Measurements from ENCODE around the gene CMTM8.
"Not testable (repeated sequence)": the region's sequence is repeated elsewhere in the genome, so short reads cannot be mapped to it uniquely, and the experiment has no call there.

The CMTM8 gene

DNA sequence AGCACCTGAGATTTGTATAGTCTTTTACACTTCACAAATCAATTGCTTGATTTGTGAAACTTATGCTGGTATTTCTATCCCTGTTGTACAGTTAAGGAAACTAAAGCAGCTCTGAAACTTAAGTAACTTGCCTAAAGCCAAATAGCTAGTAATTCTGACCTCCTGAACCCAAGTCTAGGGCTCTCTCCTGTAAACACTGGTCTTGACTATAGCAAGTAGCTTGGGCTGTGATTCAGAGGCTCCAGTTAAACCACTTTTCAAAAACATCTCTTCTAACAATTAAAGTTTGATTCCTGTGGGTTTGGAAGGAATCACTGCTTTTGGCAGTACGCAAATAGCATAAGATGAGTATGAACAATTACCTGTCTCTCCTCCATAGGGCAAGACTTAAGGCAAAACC is 18.5 kb upstream of the CMTM8 start:
- H3K36me3 Mint-ChIP-seq (ENCODE audit: low read depth), result no peaks in the 10 kb centered on the region

DNA sequence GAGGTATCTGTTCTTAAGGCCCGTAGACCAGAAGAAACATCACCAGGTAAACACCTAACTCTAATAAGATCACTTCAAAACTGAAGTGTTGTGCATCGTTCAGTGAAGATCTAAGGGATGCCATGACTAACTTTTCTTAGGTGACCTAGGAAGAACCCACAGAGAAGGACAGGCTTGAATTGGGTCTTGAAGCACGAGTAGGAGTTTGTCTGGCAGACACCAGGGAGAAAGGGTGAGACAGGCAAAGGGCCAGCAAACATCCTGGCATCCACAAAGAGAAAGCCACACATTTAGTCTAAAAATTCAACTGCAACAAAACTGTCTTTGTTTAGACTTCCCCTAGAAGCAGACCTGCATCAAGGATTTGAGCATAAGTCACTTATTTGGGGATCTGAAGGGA is 15.5 kb upstream of the CMTM8 start:
- Mint-ChIP-seq H3K27ac (no peak overlapping the region), H3K9me3 (peaks cover 37% of the 10 kb centered on the region), H3K4me1 (no peaks in the 10 kb centered on the region), H3K36me3 (ENCODE audit: low read depth) (no peaks in the 10 kb centered on the region), H3K27me3 (ENCODE audit: low read depth, poor library complexity) (peaks cover 11% of the 10 kb centered on the region), H3K4me3 (no peak overlapping the region)
- no peak for DNase-seq
- TF ChIP-seq, protein P1, sequence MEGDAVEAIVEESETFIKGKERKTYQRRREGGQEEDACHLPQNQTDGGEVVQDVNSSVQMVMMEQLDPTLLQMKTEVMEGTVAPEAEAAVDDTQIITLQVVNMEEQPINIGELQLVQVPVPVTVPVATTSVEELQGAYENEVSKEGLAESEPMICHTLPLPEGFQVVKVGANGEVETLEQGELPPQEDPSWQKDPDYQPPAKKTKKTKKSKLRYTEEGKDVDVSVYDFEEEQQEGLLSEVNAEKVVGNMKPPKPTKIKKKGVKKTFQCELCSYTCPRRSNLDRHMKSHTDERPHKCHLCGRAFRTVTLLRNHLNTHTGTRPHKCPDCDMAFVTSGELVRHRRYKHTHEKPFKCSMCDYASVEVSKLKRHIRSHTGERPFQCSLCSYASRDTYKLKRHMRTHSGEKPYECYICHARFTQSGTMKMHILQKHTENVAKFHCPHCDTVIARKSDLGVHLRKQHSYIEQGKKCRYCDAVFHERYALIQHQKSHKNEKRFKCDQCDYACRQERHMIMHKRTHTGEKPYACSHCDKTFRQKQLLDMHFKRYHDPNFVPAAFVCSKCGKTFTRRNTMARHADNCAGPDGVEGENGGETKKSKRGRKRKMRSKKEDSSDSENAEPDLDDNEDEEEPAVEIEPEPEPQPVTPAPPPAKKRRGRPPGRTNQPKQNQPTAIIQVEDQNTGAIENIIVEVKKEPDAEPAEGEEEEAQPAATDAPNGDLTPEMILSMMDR (IDR thresholded peaks at IDR 0.05), result no peak

More for the DNA sequence above, 18.5 kb upstream of the CMTM8 start:
- peaks cover 15% of the 10 kb centered on the region for H3K4me1 Mint-ChIP-seq
- H3K27ac Mint-ChIP-seq, result no peak overlapping the region
- peaks cover 12% of the 10 kb centered on the region for H3K27me3 Mint-ChIP-seq (ENCODE audit: low read depth, poor library complexity)
- H3K4me3 Mint-ChIP-seq, result no peak overlapping the region
- TF ChIP-seq, protein P1 (IDR thresholded peaks at IDR 0.05), result no peak
- H3K9me3 Mint-ChIP-seq, result peaks cover 19% of the 10 kb centered on the region
- DNase-seq, result no peak

DNA sequence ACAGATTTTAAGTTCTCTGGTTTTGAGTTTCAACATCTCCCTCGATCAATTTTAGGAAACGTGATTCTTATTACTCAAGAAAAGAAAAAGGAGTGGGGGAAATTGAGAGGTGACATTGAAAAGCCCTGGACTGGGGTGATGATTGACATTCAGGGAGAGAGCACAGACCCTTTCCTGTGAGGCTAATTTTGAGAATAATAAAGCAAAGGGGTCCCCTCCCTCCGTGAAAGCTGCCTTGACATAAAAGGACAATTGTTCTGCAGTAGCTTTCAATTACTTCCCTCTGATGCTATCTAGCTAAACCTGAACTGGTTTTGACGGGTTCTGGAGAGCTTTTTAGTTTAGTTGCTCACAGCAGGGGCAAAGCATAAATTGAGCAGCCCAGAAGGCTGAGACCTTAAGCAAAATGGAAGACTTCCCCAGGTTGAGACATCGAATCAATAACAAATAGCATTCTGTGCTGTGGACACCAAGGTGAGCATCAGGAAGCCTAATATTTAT is 14.4 kb upstream of the CMTM8 start:
- Mint-ChIP-seq H3K9me3 (peaks cover 33% of the 10 kb centered on the region), H3K4me1 (no peaks in the 10 kb centered on the region), H3K27ac (no peak overlapping the region), H3K27me3 (ENCODE audit: low read depth, poor library complexity) (peaks cover 10% of the 10 kb centered on the region), H3K4me3 (no peak overlapping the region), H3K36me3 (ENCODE audit: low read depth) (no peaks in the 10 kb centered on the region)
- TF ChIP-seq, protein P1 (IDR thresholded peaks at IDR 0.05), result no peak
- DNase-seq, result no peak

DNA sequence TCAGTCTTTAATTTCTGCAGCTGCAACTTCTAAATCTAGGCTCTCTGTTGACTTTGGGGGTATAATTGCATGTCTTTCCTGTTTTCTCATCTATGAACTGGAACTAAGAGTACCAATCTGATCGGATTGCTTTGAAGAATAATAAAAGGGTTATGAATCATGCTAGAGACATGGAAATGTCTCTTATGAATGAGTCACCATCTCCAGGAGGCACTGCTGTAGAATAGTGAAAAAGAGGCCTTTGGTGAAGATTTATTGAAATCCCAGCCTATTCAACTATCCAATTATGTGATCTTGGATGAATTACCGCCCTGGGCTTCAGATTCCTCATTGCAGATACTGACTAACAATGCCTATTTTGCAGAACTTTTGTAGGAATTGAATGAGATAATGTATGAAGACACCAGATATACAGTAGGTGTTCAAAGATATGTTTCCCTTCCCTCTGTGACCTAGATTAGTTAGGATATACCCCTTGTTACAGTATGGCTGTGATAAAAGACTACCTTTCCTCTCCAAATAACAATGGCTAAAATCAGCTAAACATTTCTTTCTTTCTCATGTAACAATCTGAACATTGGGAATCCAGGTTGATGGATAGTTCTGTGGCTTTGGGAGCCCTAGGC is 11.5 kb upstream of the CMTM8 start:
- TF ChIP-seq, protein P1 (IDR thresholded peaks at IDR 0.05), result no peak
- H3K27ac Mint-ChIP-seq, result no peak overlapping the region

DNA sequence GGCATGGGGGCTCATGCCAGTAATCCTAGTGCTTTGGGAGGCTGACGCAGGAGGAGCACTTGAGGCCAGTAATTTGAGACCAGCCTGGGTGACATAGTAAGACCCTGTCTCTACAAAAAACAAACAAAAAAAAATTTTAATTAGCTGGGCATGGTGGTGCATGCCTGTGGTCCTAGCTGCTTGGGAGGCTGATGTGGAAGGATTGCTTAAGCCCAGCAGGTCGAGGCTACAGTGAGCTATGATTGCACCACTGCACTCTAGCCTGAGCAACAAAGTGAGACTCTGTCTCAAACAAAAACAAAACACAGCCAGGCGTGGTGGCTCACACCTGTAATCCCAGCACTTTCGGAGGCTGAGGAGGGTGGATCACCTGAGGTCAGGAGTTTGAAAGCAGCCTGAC is 9.7 kb upstream of the CMTM8 start:
- H3K9me3 Mint-ChIP-seq, result peaks cover 25% of the 10 kb centered on the region
- H3K27ac Mint-ChIP-seq; H3K36me3 Mint-ChIP-seq (ENCODE audit: low read depth); DNase-seq; H3K4me1 Mint-ChIP-seq; H3K4me3 Mint-ChIP-seq: not testable (repeated sequence)
- H3K27me3 Mint-ChIP-seq (ENCODE audit: low read depth, poor library complexity), result peaks cover 11% of the 10 kb centered on the region

More for the DNA sequence above, 11.5 kb upstream of the CMTM8 start:
- Mint-ChIP-seq H3K9me3 (peaks cover 25% of the 10 kb centered on the region), H3K36me3 (ENCODE audit: low read depth) (no peaks in the 10 kb centered on the region), H3K27me3 (ENCODE audit: low read depth, poor library complexity) (peaks cover 11% of the 10 kb centered on the region), H3K4me3 (no peak overlapping the region), H3K4me1 (no peaks in the 10 kb centered on the region)
- no peak for DNase-seq

DNA sequence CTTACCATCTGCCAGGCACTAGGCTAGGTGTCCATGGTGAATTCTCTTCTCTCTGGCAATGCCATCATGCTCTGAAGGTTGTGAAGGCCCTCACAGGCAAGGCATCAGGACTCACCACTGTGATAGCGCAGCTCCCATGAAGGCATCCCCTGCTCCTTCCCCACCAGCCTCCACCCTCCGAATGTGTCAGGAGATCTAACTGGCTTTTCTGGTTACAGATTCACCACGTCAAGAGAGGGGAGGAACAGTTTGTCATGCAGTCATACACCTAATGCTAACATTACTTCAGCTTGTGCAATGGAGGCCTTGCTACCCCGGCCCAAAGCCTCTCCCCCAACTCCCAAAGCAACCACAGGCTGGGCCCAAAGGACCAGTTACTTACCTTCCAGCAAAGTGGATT is 8.9 kb upstream of the CMTM8 start:
- TF ChIP-seq, protein P1 (IDR thresholded peaks at IDR 0.05), result no peak
- H3K27ac Mint-ChIP-seq, result peak overlapping the region; percentile 15
- no peak for DNase-seq
- no peaks in the 10 kb centered on the region for H3K36me3 Mint-ChIP-seq (ENCODE audit: low read depth)
- peaks cover 23% of the 10 kb centered on the region for H3K9me3 Mint-ChIP-seq
- no peak overlapping the region for H3K4me3 Mint-ChIP-seq
- peaks cover 14% of the 10 kb centered on the region for H3K27me3 Mint-ChIP-seq (ENCODE audit: low read depth, poor library complexity)
- no peaks in the 10 kb centered on the region for H3K4me1 Mint-ChIP-seq

All from nephron progenitor cell (in vitro differentiated cells).